Measurements from ENCODE around the gene IFNA1. TPM values are rescaled to one million over a fixed set of nuclear protein-coding genes. Genes with fewer than 3 reads are reported as not detected.
"Not testable (repeated sequence)": the region's sequence is repeated elsewhere in the genome, so short reads cannot be mapped to it uniquely, and the experiment has no call there.

The IFNA1 gene
- total RNA-seq, 1 experiment from 2014 or later: not detected

- in situ Hi-C loops (cut with HindIII; ENCODE audit: low pct_unique_long_range_greater_than_20kb, low sequenced_read_pairs): no loop called here
- no peak for DNase-seq (ENCODE audit: low read depth)
Measured at GRCh38 chr9:21434202-21435014, 5.8 kb upstream of the IFNA1 start.

GRCh38 chr9:21435015-21435383 lies 5.2 kb upstream of the IFNA1 start:
- in situ Hi-C loops (cut with HindIII; ENCODE audit: low pct_unique_long_range_greater_than_20kb, low sequenced_read_pairs); DNase-seq (ENCODE audit: low read depth): not testable (repeated sequence)

- DNase-seq (ENCODE audit: low read depth): no peak
- in situ Hi-C loops (cut with HindIII; ENCODE audit: low pct_unique_long_range_greater_than_20kb, low sequenced_read_pairs): no loop called here
Measured at GRCh38 chr9:21443849-21444625, 3.8 kb downstream of the IFNA1 start.

GRCh38 chr9:21449312-21449711 lies 9.1 kb downstream of the IFNA1 start:
- DNase-seq (ENCODE audit: low read depth); in situ Hi-C loops (cut with HindIII; ENCODE audit: low pct_unique_long_range_greater_than_20kb, low sequenced_read_pairs): not testable (repeated sequence)

GRCh38 chr9:21450733-21451394 lies 10.6 kb downstream of the IFNA1 start:
- no peak for DNase-seq (ENCODE audit: low read depth)
- in situ Hi-C loops (cut with HindIII; ENCODE audit: low pct_unique_long_range_greater_than_20kb, low sequenced_read_pairs): no loop called here

- in situ Hi-C loops (cut with HindIII; ENCODE audit: low pct_unique_long_range_greater_than_20kb, low sequenced_read_pairs): no loop called here
- DNase-seq (ENCODE audit: low read depth): no peak
Measured at GRCh38 chr9:21452681-21453080, 12.4 kb downstream of the IFNA1 start.

GRCh38 chr9:21454149-21454548 lies 13.9 kb downstream of the IFNA1 start:
- no peak for DNase-seq (ENCODE audit: low read depth)
- in situ Hi-C loops (cut with HindIII; ENCODE audit: low pct_unique_long_range_greater_than_20kb, low sequenced_read_pairs): no loop called here

GRCh38 chr9:21455320-21455719 lies 15.1 kb downstream of the IFNA1 start:
- peak; percentile 19 for DNase-seq (ENCODE audit: low read depth)
- in situ Hi-C loops (cut with HindIII; ENCODE audit: low pct_unique_long_range_greater_than_20kb, low sequenced_read_pairs): no loop called here

- in situ Hi-C loops (cut with HindIII; ENCODE audit: low pct_unique_long_range_greater_than_20kb, low sequenced_read_pairs): no loop called here
Measured at GRCh38 chr9:21461377-21461776, 21.1 kb downstream of the IFNA1 start.

GRCh38 chr9:21465138-21465537 lies 24.9 kb downstream of the IFNA1 start:
- no peak for DNase-seq (ENCODE audit: low read depth)
- in situ Hi-C loops (cut with HindIII; ENCODE audit: low pct_unique_long_range_greater_than_20kb, low sequenced_read_pairs): no loop called here

More at GRCh38 chr9:21461377-21461776, 21.1 kb downstream of the IFNA1 start:
- DNase-seq (ENCODE audit: low read depth): no peak

GRCh38 chr9:21465859-21466518 lies 25.8 kb downstream of the IFNA1 start:
- in situ Hi-C loops (cut with HindIII; ENCODE audit: low pct_unique_long_range_greater_than_20kb, low sequenced_read_pairs): no loop called here
- peak; percentile 43 for DNase-seq (ENCODE audit: low read depth)

GRCh38 chr9:21470126-21470525 lies 29.9 kb downstream of the IFNA1 start:
- no peak for DNase-seq (ENCODE audit: low read depth)
- in situ Hi-C loops (cut with HindIII; ENCODE audit: low pct_unique_long_range_greater_than_20kb, low sequenced_read_pairs): no loop called here

GRCh38 chr9:21473236-21473635 lies 33.0 kb downstream of the IFNA1 start:
- in situ Hi-C loops (cut with HindIII; ENCODE audit: low pct_unique_long_range_greater_than_20kb, low sequenced_read_pairs): no loop called here
- DNase-seq (ENCODE audit: low read depth): no peak

GRCh38 chr9:21477466-21477865 lies 37.2 kb downstream of the IFNA1 start:
- in situ Hi-C loops (cut with HindIII; ENCODE audit: low pct_unique_long_range_greater_than_20kb, low sequenced_read_pairs): no loop called here
- no peak for DNase-seq (ENCODE audit: low read depth)

- DNase-seq (ENCODE audit: low read depth): no peak
- in situ Hi-C loops (cut with HindIII; ENCODE audit: low pct_unique_long_range_greater_than_20kb, low sequenced_read_pairs): no loop called here
Measured at GRCh38 chr9:21479152-21479702, 39.0 kb downstream of the IFNA1 start.

GRCh38 chr9:21481470-21482056 lies 41.3 kb downstream of the IFNA1 start:
- DNase-seq (ENCODE audit: low read depth): no peak
- in situ Hi-C loops (cut with HindIII; ENCODE audit: low pct_unique_long_range_greater_than_20kb, low sequenced_read_pairs): no loop called here

GRCh38 chr9:21482213-21482612 lies 42.0 kb downstream of the IFNA1 start, which contains the start of gene IFNE:
TSS of gene IFNE (minus strand) at chr9:21482313. CDS start at chr9:21481694, 619 bp downstream.
- in situ Hi-C loops (cut with HindIII; ENCODE audit: low pct_unique_long_range_greater_than_20kb, low sequenced_read_pairs): no loop called here
- DNase-seq (ENCODE audit: low read depth): no peak

Measured in Caki2 (cell line).